Fibroblast of skin of back (primary cell): ENCODE data around the gene ZNF669.
A peak's percentile ranks its signal among the peaks of the same experiment; 100 is the strongest.

Source experiments
- DNase-seq: peaks from one replicate; pipeline ENCODE4 v3.0.0-alpha.2; 2013

The ZNF669 gene

DNA sequence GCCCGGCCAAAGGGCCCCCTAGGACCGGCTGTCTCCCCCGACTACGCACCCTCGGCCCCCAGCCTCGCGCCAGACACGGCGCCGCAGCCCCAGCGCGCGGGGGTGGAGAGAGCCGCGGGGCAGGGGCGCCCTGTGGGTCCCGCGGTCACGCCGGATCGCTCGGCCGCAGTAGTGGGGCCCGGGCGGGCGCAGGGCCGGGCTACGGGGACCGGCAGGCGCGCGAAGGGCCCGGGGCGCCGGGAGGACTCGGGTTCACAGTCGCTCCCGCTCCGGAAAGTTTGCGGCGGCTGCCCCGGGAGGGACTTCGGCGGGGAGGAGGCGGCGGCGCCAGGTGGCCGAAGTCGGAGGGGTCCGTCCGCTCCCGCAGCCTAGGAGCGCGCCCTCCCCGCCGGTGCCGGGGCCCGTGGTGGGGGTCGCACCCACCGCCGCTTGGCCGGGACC lies 7.1 kb upstream of the ZNF669 start:
- DNase-seq: peak; percentile 14

DNA sequence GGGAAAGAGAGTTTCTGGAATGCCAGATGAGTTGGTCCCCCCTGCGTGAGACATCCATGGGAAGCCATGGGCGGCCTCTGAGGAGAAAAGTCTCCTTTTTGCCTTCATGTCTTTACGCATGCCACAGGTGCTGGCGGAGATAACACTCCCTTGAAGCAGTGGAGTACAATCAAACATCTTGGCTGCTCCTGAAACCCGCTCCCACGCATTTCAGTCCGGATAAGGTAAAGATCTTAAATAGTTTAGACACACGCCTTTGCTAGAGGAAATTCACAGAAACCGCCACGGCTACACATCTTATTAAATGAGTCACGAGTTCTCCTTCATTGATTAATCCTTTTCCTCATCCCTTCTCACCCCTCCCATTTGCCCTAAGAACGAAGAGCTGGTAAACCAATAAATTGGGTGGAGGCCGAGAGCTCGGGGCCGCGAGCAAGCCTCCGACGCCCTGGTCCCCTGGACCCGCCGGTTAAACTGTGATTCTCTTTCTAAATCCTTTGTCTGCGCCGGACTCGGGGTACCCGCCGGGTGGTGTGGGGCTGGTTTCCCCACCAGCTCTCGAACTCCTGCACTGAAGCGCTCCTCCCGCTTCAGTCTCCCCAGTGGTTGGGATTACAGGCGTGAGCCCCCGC lies 6.6 kb upstream of the ZNF669 start:
- peak; percentile 12 for DNase-seq

DNA sequence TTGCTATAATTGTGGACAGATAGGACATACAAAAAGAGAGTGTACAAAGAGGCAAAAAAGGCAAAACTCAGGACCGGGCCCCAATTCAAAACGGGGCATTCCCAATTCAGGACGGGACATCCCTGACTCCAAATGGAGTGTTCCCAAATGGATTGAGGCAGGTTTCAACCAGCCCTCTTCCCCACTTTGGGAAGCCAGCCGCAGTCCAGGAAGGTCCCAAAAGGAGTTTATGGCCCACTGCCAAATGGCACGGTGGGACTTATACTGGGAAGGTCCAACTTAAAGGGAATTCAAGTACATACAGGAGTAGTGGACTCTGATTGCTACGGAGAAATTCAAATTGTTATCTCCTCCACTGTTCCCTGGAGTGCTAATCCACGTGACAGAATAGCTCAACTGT lies 3.5 kb upstream of the ZNF669 start:
- DNase-seq: no peak

DNA sequence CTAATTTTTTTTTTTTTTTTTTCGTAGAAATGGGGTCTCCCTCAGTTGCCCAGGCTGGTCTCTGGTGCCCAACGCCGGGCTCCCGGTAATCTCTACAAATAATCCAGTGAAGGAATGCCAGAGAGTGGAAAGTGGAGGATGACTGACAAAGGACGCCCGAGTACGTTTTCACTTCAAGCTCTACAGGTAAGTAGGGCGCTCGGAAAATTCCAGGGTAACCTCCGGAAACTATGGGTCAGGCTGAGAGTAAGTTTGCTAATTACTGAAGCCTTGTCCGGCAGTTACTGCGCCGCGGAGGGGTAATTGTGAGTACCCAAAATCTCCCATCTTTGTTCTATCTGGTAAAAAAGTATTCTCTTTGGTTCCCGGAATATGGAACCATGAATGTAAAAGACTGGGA lies 1.8 kb upstream of the ZNF669 start:
- DNase-seq: no peak

DNA sequence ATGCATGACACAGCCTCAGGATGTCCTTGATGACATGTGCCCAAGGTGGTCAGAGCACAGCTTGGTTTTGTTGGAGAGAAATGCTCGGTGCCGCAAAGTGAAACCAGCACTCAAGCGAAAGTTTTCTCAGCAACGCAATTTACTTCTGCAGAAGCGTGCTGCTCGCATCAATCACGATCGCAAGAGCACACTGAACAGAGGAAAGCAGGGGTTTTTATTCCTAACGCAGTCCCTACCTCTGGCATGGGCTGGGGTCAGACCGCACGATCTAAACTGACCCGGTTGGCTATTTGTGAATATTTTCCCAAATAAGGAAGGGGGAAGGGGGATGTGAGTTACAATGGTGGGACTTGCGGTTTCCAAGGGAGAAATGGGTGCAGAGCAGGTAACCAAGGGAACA lies 809 bp upstream of the ZNF669 start:
- DNase-seq: no peak

DNA sequence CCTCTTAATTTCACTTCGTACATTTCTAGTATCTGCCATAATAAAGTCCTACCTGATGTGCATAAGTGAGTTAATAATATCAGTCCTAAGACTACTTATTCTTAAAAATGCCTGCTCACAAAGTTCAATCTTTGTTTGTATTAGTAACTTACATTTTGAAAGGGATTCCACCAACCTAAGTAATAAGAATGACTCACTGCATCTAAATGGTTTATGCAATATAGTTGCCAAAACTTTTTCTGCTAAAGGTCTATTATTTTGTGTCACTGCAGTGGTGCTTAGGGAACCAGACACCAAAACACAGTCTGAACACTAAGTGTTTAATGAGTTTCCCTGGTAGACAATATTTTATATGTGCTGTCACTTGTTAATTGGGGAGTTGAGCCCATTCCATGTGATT lies 1.8 kb downstream of the ZNF669 start:
- DNase-seq: peak; percentile 33

DNA sequence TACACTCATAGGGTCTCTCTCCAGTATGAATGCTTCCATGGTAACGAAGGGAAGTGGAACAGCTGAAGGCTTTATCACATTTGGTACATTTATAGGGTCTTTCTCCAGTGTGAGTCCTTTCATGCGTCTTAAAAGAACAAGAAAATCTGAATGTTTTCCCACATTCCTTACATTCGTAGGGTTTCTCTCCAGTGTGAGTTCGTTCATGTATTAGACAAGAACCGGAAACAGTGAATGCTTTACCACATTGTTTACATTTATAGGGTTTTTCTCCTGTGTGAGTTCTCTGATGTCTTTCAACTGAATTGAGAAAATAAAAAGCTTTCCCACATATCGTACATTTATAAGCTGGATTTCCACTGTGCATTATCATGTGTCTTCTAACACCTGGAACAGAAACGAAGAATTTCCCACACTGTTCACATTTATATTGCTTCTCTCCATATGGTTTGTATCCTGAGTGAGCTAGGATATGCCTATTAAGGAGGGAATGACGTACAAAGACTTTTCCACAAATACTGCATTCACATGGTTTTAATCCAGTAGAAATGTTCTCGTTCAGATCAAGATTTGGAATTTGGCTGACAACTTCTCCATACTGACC lies 3.4 kb downstream of the ZNF669 start:
- DNase-seq: no peak

DNA sequence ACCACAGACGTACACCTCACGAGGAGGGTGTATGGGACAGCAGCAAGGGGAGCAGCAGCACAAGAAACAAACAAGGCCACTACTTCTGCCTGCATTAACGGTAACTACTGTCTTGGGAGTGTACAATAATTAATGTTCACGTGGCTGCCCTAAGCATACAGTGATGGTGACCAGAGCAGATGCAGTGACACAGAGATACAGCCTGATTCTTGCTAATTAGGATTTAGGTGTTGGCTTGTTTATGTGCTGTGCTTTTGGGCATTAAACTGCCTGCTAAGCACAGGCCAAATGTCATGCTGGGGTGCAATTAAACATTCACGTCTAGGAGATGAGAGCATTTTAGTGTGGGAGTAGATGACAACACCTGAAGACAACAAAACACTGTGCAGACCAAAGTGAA lies 7.2 kb downstream of the ZNF669 start:
- no peak for DNase-seq

DNA sequence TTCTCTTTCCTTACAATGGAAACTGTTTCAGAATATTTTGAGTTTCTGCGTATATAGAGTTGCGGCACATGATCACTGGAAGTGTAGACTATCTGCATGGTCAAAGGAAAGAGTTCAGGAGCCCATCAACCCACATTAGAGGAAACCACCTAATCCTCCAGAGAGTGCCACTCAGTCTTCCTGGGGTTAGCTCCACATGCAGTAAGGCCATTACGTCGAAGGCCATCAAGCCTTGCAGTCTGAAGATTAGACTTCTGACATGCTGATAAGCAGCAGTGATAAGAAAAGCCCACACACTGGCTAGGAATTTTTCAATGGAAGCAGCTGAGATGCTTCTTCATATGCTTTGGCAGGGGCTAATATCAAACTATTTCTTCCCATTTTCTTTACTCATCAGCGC lies 7.6 kb downstream of the ZNF669 start:
- no peak for DNase-seq

DNA sequence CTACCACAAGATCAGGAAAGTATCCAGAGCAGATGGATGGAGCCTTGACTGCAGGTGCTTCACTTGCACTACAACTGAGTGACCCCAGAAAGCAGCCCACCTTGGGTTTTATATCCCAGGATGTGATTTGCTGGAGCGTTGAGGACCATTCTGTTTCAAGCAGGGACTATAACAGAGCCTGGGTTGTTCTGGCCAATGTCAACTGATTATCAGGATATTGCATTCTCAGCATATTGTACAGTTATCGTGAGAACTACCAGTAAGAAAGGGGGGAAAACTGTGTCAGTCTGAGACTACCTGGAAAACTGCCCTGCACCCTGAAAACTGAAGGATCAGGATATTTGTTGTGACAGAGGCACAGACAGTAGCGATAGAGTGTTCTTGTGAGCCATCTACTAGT lies 8.0 kb downstream of the ZNF669 start:
- DNase-seq: no peak

DNA sequence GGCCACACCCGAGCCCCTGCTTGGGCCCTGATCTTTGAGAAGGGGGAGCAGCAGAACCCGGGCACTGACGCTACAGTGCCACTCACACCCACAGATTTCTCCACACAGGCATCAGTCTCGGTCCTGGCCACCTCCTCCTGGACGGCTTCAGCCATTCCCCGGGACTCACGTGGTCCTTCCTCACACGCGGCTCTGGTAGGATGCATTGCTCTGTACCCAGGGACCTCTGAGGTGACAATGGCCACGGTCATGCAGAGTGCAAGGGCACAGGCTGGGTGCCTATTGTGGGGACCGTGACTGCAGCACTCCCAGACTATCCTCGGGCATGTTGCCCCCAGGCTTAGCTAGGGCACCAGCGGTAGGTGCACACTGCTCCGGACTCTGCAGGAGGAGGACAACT lies 13.7 kb downstream of the ZNF669 start:
- no peak for DNase-seq

DNA sequence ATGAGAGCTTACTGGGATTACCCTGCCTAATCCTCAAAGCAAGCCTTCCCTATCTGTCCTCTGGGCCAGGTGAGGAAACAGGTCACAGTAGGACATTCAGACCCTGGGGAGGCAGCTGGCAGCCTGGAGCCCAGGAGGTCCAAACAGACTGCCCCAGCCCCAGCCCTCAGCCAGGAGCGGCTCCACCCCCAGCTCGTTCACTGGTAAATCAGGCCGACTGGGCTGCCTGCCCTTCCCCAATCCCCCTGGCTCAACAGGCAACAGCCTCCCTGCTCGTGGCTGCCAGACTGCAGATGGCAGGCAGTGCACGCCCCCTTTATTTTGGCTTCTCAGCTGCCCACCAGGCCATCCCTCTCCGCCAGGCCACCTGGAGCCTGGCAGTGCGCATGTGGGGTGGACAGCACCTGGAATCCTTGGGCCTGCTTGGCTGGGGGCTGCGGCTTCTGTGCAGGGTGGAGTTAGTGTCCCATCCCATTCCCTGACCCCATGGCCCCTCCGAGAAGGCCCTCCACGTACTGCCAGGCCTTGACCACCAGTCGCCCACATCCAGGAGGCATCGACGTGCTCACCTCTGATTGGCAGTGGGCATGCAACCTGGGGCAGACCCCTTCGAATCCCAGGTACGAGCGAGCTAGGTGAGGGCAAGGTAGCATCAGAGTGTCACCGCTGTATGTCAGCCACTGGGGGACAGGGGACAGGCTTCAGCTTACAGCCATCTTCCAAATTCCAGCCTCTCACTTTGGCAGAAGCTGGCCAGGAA lies 14.4 kb downstream of the ZNF669 start:
- DNase-seq: no peak

DNA sequence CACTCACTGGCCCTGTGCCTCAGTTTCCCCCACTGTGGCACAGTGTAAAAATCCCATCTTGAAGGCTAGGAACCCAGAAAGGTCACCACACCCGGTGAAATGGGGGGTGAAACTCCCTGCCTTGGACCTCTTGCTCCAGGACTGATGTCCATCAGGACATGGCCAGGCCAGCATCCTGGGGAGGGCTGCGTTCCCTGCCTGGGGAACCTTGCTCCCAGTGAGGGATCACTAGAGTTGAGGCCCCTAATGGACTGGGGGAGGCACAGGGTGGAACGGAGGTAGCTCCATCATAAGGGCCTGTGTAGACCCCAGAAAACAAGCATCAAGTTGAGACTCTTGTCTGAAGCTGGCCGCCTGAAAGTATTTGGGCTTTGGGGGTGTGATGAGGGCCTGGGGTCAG lies 15.2 kb downstream of the ZNF669 start:
- DNase-seq: no peak

DNA sequence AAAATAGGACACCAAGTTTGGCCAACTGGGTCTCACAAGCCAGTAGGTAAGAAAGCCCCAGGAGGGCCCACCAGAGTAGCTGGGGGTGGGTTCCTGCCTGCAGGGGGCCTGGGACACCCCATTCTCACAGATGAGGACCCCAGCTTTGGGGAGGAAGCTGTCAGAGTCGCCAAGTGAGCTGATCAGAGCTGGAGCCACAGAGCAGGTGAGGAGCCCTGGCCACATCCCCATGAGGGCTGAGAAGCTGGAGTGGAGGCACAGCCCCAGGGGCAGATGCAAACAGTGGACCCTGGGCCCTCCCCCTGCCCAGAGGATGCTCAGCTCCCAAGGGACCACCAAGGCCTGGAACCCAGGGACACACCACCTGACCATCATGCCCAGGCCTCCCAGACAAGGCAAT lies 16.9 kb downstream of the ZNF669 start:
- DNase-seq: no peak

DNA sequence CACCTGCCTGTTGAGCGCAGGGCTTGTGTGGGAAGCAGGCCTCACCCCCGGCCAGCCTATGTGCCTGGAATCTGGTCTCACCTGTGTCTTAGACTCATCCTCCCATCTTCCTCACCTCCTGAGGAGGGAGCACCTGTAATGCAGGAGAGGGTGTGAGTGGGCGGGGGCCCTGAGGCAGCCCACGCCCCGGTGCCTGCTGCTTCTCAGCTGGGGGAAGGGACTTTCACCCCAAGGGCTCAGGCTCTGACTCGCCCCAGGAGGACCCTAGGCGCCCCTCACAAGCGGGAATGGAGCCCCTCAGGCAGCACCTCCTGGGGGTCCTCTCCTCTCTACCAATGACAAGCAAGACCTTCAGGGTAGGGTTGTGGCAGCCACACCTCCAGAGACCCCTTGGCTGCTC lies 18.8 kb downstream of the ZNF669 start:
- DNase-seq: no peak

DNA sequence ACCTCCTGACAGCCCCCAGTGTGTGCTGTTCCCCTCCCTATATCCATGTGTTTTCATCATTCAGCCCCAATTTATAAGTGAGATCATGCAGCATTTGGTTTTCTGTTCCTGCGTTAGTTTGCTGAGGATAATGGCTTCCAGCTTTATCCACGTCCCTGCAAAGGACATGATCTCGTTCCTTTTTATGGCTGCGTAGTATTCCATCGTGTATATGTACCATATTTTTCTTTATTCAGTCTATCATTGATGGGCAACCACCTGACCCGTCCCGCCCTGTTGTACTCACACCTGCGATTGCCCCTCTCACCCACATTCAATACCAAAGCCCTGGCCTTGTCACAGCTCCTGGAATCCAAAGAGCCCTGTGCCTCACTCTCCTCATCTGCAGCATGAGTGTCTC lies 19.4 kb downstream of the ZNF669 start:
- DNase-seq: no peak

DNA sequence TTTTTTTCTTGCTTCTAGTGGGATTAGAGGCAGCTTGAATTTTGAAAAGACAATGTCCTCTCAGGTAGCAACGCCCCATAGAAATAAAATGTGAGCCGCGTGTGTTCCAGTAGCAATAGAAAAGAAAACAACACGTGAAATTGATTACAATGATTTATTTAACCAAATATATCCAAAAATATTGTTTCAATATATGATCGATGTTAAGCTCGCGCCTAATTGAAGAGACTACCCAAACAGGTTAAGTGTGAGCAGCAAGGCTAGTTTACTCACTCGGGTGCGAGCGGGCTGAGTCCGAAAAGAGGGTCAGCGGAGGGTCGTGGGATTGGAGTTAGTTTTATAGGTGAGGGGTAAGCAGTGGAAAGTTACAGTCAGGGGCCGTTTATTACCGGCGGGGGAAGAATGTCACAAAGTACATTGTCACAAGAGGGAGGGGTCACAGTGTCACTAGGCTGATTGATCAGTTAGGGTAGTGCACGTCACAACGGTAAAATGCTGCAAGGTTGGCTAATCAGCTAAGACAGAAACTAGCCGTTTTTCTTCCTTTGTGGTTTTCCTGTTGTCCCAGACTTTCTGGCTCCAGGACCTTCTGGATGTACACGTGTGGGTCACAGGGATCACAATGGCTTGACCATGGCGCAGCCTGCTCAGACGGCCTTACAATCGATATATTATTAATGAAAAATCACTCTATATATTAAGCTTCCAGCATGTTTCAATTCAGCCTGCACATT lies 24.8 kb downstream of the ZNF669 start:
- DNase-seq: no peak

DNA sequence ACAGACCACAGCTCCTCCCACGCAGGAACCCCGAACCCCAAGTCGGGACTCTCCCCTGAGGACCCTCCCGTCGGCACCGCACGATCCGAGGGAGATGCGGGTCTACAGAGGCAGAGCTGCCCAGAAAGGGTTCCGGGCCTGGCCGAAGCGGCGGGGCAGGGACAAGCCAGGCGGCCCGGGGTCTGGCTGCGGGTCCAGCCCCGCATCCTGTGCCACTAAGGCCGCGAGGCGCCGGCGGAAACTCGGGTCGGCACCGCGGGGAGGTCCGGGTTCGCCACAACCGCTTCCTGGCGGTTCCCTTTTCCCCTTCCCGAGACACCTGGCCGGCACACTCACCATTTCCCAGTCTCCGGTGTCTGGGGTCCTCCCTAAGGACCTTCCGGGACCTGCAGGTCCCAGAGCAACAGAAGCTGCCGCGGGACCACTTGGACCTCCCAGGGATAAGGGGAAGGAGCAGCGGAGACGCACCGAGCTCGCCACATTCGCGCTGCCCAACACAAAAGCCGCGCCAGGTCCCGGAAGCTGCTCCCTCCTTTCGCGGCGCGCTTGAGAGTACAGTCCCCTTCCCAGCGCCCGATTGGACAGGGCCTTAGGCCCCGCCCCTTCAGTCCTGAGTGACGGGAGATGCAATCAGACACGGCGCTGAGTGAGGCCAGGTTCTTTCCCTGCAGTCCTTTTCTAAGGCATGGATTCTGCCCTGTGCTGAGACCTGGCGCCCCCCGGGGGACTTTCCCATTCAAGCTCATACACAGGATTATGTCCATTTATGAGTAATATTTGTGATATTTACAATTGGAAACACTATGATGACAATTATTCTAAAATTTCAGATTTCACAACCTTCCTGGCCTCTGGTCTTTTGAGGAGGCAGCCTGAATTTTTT lies 25.7 kb downstream of the ZNF669 start, which contains the start of gene ZNF670:
Gene ZNF670 (minus strand): TSS at position 554 of the 883 bp plus-strand sequence. CDS start 215 bp downstream, at position 339.
- peak; percentile 96 for DNase-seq

DNA sequence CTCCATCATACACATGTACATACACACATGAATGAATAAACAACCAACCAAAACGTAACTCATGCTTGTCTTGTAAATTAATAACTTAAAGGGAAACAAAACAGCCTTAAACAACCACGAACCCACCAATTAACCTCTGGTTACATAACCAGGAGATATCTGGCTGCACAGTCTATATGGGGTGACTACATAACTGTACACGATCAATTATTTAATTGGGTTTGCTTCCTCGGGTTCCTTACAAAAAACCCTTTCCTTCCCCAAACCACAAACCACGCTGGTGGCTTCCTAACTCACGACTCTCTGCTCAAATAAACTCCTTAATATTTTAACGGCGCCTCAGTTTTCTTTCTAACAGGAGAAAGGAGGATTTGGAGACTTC lies 26.3 kb downstream of the ZNF669 start:
- no peak for DNase-seq

DNA sequence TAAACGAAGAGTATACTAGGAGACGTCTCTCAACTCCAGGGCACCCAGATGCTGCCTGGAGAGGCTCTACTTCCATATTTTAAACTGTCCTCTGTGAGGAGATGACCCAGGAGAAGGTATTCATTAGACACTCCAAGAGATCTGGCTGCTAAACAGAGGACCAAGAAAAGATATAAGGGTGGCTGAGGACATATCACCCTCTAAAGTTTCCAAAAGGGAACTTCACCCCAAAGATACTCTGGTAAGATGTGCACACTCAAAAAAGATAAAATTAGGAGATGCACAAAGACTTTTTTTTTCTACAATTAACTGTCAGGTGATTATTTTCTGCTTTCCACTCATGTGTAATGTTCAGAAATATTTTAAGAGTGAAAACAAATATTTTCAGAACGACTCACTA lies 26.9 kb downstream of the ZNF669 start:
- DNase-seq: peak; percentile 49

DNA sequence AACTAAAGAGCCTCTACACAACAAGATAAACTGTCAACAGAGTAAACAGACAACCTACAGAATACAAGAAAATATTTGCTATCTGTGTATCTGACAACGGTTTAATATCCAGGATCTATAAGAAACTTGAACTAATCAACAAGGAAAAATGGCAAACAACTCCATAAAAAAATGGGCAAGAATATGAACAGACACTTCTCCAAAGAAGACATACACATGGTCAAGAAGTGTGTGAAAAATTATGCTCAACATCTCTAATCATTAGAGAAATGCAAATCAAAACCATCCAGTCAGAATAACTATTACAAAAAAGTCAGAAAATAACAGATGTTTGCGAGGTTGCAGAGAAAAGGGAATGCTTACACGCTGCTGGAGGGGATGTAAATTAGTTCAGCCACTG lies 33.5 kb downstream of the ZNF669 start:
- DNase-seq: no peak

DNA sequence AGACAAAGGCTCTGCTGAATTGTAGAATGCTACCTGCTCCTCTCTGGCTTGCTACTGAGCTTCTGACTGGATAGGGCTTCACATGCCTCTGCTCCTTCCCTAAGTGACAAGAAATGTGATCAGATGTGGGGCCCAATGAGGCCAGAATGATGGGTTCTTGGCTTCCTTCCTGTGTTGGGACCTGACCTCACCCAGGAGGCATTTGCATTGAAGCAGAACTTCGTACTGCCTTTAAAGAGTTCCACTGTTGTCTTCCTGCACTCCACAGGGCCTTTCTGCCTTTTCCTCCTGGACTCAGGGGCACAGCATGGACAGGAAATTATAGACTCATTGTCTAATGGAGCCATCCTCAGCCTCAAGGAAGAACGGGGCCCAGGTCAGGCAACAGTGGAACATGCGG lies 39.9 kb downstream of the ZNF669 start:
- no peak for DNase-seq
